HG03196 (cell line): ENCODE data around the gene CFAP298.

Experiments used
- ATAC-seq: cut with Tn5 transposase; IDR thresholded peaks from one replicate; pipeline ENCODE4 v1.9.1; 2021; ENCODE audit not compliant: unreplicated experiment

CFAP298 gene

DNA sequence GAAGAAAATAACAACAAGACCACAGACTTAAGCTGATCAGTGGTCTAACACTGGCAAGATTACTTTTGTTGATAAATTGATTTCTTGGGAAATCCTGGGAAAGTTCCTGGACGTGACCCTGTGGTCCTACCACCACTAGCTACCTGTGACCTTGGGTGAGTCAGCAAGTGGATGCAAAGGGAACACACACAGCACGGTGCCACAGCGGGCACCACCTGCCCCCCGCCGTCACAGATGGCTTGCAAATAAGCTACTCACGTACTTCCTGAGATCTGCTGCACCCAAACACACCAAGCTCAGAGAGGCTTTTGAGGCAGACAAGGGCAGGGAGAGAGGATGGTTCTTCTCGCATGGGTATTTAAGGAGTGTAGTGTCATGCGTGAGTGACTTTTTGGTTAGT, 12.7 kb downstream of the CFAP298 start:
- ATAC-seq = no peak

GRCh38 chr21:32599091-32599490, 13.1 kb downstream of the CFAP298 start:
- no peak for ATAC-seq

DNA sequence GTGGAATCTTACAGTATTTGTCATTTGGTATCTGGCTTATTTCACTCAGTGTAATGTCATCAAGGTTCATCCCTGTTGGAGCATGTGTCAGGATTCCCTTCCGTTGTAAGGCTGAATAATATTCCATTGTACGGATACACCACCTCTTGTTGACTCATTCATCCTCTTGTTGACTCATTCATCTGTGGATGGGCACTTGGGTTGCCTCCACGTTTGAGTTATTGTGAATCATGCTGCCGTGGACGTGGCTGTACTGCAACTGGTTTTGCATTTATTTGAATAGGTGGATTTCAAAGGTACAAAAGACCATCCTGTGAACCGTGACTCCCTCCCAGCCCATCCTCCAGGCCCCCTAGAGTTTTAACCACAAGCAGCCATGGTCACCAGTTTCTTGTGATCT, 15.0 kb downstream of the CFAP298 start:
- ATAC-seq = no peak

- ATAC-seq = no peak
These were observed 16.7 kb downstream of the CFAP298 start for GRCh38 chr21:32595431-32595830.

DNA sequence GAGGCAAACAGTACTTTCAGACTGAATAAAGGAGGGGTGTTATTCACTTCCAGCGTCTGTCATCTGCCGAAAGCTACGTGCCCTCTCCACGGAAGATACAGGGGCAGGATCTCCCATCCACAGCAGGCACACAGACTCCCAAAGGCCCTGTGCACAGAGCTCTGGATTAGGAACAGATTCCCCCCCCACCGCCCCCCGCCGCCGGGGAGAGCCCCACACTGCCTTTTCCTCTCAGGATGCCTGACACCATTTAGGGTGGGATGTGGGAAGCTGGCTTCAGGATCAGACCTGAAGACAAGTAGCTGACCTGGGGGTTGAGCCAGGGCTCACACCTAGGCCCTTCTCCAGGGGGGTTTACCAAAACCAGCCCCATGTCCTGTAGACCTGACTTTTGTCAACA, 18.5 kb downstream of the CFAP298 start:
- ATAC-seq = no peak

- no peak for ATAC-seq
These were observed 19.2 kb downstream of the CFAP298 start for GRCh38 chr21:32592929-32593502.

- ATAC-seq = no peak
These were observed 22.0 kb downstream of the CFAP298 start for GRCh38 chr21:32590130-32590529.

DNA sequence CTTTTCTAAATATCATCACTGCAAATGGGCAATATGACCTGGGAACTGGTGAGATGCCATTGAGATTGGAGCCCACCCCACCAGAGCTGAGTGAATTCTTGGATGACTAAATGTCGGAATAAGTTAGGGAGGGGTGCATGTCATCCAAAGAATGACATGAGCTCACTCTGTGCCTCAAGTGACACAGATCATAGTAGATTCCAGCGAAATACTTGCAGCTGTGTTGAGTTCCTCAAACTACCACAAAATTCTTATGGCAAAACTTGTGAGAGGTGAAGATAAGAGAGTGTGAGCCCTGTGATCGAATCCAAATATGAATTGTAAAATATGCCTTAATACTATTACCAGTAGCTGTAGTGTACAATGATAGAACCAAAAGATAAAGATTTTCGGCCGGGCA, 24.5 kb downstream of the CFAP298 start:
- no peak for ATAC-seq

DNA sequence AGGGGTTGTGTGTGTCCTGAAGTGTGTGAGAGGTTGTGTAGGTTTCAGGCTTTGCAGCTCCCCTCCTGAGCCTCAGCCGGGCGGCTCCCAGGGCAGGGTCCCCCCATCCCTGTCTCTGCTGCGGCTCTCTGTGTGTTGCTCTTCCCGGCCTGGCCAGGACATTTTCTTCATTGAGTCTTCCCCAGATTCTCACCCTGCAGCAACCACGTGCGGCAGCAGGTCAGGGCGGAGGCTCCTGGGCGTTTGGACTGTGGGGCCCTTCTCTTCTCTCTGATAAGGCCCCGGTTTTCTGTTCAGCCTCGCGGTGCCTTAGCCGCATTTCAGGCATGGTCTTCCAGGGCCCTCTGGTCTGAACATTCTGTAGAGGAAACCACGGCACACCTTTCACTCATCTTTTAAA, 25.1 kb downstream of the CFAP298 start:
- ATAC-seq = no peak

DNA sequence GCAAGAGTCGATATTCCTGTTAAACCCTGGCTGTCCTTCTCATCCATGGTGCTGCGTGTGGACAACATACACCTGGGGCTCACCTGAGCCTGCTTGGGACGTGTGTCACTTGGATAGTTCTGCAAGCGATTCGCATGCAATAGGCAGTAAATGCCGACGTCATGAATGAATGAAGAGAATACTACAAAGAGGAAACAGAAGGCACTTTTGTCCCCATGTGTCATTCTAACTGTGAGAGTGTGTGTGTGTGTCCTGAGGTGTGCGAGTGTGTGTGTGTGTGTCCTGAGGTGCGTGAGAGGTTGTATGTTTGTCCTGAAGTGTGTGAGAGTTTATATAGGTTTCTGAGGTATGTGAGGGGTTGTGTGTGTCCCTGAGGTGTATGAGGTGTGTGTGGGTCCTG, 26.2 kb downstream of the CFAP298 start:
- no peak for ATAC-seq

- no peak for ATAC-seq
These were observed 27.0 kb downstream of the CFAP298 start, which contains the start of gene TCP10L for GRCh38 chr21:32585042-32585710. Gene TCP10L, minus strand, starts transcription at chr21:32585523. Its CDS starts 1,219 bp downstream, at chr21:32584304.

GRCh38 chr21:32584472-32584871, 27.7 kb downstream of the CFAP298 start:
- no peak for ATAC-seq

DNA sequence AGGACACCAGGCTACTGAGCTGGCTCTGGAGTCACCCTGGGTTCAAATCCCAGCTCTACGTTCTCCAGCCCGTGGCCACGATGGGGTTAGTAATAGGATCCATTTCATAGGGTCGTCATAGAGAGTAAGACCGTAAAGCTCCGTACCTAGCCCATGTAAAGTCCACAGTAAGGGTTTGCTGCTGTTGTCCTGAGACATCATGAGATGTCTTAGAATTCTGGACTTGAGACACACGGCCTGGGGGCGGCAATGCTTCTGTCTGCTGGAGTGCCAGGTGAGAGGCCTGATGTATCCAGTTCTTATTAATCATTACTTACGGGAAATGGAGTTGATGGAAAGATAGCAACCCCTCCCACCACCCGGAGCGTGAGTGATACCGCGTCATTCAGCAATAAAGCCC, 30.4 kb downstream of the CFAP298 start:
- no peak for ATAC-seq

GRCh38 chr21:32580949-32581348, 31.2 kb downstream of the CFAP298 start:
- no peak for ATAC-seq

DNA sequence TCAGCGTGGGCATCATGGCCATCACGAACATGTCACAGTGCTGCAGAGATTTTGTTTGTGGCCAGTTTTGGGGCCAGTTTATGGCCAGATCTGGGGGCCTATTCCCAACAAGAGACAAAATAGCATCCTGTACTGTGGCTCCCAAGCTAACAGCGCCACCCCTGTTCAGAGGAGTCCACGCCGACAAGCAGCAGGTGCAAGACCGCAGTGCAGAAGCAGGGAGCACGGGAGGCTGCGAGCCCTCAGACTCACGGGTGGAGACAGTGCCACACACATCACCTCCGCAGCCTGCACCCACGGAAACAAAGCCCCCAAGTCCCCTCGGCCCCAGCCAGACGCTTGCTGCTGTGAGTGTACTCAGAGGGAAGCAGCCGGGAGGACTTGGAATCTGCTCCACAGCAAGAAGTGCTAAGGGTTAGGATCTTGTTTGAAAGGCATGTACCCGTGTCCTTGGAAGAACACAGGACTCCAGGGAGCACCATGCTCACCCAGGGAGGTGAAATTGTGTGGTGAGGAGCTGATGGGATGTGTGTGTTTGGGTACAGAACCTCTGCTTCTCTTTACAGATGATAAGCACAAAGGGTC, 34.0 kb downstream of the CFAP298 start:
- ATAC-seq = no peak

DNA sequence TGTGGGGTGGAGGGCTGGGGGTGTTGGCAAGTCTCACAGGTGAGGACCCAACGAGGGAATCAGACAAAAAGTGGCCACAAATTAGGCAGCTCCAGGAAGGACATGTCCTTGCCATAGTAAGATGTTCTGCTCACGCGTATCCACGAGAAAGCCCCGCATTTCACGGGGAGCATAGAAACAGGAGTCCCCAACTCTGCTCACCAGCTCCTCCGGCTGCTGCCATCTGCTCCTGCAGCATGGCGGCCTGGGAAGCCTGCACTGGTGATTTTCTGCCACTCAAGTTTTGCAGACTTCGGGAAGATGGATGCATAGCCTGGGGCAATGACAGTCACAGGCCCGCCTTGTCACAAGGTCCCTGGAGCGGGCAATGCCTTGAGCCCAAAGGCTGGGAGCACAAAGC, 36.2 kb downstream of the CFAP298 start:
- no peak for ATAC-seq

DNA sequence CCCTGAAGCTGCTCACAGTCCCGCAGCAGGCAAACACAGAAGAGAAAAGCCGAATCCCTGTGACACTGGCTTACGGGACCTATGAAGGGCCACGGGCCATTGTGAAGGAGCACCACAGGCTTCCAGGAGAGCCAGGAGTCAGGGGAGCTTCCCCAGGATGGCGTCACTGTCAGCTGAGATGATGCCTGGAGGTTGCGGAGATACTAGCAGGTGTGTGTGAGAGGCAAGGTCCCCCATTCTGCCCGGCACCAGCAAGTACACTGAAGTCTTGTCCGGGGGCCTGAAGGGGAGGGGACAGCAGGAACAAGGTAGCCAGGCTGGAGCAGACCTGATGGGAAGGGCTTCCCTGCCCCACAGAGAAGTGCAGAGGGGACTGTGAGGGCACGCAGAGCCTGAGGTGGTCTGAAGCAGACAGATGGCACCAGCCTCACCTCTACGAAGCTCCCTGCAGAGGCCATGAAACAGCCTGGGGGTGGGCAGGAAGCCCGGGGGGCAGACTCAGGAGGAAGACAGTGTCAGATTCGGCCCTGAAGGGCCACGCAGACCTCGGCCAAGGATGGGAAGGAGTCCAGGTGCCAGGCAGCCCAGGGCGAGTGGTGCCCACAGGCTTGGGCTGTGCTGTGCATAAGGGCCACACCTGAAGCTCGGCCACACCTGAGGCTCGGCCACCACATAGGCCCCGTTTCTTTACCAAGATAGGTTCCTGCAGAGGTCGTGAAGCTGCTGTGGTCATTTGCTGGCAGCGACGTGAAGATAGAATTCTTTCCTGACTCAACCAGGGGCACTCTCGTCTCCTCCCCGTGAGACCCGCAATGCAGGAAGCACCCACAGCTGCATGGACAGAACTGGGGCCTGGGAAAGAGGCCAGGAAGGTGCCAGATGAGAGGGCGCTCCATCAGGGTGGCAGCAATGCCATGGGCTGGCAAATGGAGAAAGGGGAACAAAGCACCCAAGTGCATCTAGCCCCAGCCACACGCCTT, 36.9 kb downstream of the CFAP298 start:
- no peak for ATAC-seq

GRCh38 chr21:32572574-32573420, 39.4 kb downstream of the CFAP298 start:
- ATAC-seq = no peak

DNA sequence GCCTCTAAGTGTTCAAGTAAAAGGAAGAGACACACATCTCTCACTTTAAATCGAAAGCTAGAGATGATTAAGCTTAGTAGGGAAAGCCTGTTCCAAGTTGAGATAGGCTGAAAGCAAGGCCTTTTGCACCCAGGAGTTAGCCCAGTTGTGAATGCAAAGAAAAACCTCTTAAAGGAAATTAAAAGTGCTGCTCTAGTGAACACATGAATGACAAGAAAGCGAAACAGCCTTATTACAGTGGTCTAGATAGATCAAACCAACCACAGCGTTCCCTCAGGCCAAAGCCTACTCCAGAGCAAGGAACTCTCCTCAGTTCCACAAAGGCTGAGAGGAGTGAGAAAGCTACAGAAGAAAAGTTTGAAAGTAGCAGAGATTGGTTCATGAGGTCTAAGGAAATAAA, 41.7 kb downstream of the CFAP298 start:
- ATAC-seq = no peak
